Measurements from ENCODE around the gene D2HGDH.

D2HGDH gene

GRCh38 chr2:241724259-241724974, 10.0 kb upstream of the D2HGDH start:
- Histone ChIP-seq H4K8ac (ENCODE audit: low read length) (no peak overlapping the region), H2BK120ac (ENCODE audit: low read depth, low read length) (no peak overlapping the region), H3K79me1 (replicated peaks; ENCODE audit: low read length, poor library complexity, severe bottlenecking) (peaks cover 31% of the 10 kb centered on the region), H2AFZ (ENCODE audit: low read depth, low read length) (no peak overlapping the region), H2BK12ac (ENCODE audit: low read length in 2 of 2) (no peak overlapping the region), H3K23ac (ENCODE audit: low read length in 2 of 2) (no peak overlapping the region), H3K36me3 (ENCODE audit: control insufficient read depth in 1 of 2, insufficient read depth in 2 of 2, low read depth in 1 of 2, low read length in 2 of 2) (peaks cover 64 to 79% of the 10 kb centered on the region in 2 experiments), H4K91ac (ENCODE audit: low read length) (no peak overlapping the region), H2BK15ac (ENCODE audit: low read depth, poor library complexity, severe bottlenecking) (no peak overlapping the region), H3K18ac (ENCODE audit: low read depth in 1 of 2, low read length in 2 of 2) (no peak overlapping the region), H2BK5ac (ENCODE audit: low read depth, low read length, poor library complexity, severe bottlenecking) (no peak overlapping the region), H3K14ac (ENCODE audit: low read length in 2 of 2) (no peak overlapping the region), H3K27me3 (ENCODE audit: control insufficient read depth in 1 of 2, insufficient read depth in 1 of 2, low read length in 2 of 2) (no peaks in the 10 kb centered on the region), H2AK5ac (ENCODE audit: low read length, severe bottlenecking) (no peak overlapping the region), H3K4me1 (ENCODE audit: control insufficient read depth, insufficient read depth, low read depth, low read length) (peaks cover 8% of the 10 kb centered on the region), H3K4me3 (ENCODE audit: insufficient read depth in 1 of 2, low read depth in 1 of 2, low read length in 2 of 2) (no peak overlapping the region), H3K4me2 (ENCODE audit: low read length, poor library complexity, severe bottlenecking) (no peak overlapping the region), H3K9me3 (ENCODE audit: control insufficient read depth, low read length) (peaks cover 9% of the 10 kb centered on the region), H3K4ac (ENCODE audit: low read depth in 1 of 2, low read length in 2 of 2) (no peak overlapping the region), H3K27ac (ENCODE audit: low read length, poor library complexity, severe bottlenecking) (no peak overlapping the region), H3K9ac (ENCODE audit: low read length) (no peak overlapping the region)
- WGBS: 94% methylated on average over 41 of the region's 41 CpGs
- DNase-seq: no peak

- H3K9me3 ChIP-seq (ENCODE audit: control insufficient read depth, low read length): peaks cover 9% of the 10 kb centered on the region
Observed at GRCh38 chr2:241724975-241725870, 9.2 kb upstream of the D2HGDH start.

DNA sequence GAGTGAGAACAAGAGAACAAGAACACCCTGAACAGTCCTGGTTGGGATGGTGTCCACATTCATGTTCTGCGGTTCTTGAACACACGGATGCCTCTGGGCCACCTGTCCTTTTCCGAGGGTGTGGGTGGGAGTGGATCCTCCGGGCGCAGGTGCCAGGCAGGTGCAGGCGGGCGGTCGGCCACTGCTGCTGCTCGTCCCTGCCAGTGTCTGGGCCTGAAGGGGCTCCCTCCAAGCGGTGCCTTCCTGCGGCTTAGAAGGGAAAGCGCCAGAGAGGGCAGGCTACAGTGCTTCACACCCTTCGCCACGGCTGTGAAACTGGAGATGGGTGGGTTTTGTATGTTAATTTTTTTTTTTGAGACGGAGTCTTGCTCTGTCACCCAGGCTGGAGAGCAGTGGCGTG, 8.0 kb upstream of the D2HGDH start:
- Histone ChIP-seq H3K4me2 (ENCODE audit: low read length, poor library complexity, severe bottlenecking) (no peak overlapping the region), H3K27me3 (ENCODE audit: control insufficient read depth in 1 of 2, insufficient read depth in 1 of 2, low read length in 2 of 2) (no peaks in the 10 kb centered on the region), H2AK5ac (ENCODE audit: low read length, severe bottlenecking) (no peak overlapping the region), H2BK5ac (ENCODE audit: low read depth, low read length, poor library complexity, severe bottlenecking) (no peak overlapping the region), H3K4me3 (ENCODE audit: insufficient read depth in 1 of 2, low read depth in 1 of 2, low read length in 2 of 2) (no peak overlapping the region), H3K79me1 (replicated peaks; ENCODE audit: low read length, poor library complexity, severe bottlenecking) (peaks cover 20% of the 10 kb centered on the region), H2AFZ (ENCODE audit: low read depth, low read length) (no peak overlapping the region), H2BK12ac (ENCODE audit: low read length in 2 of 2) (no peak overlapping the region), H2BK120ac (ENCODE audit: low read depth, low read length) (no peak overlapping the region), H4K91ac (ENCODE audit: low read length) (no peak overlapping the region), H3K18ac (ENCODE audit: low read depth in 1 of 2, low read length in 2 of 2) (no peak overlapping the region), H3K14ac (ENCODE audit: low read length in 2 of 2) (no peak overlapping the region), H3K4me1 (ENCODE audit: control insufficient read depth, insufficient read depth, low read depth, low read length) (peaks cover 8% of the 10 kb centered on the region), H3K9me3 (ENCODE audit: control insufficient read depth, low read length) (peaks cover 9% of the 10 kb centered on the region), H4K8ac (ENCODE audit: low read length) (no peak overlapping the region), H2BK15ac (ENCODE audit: low read depth, poor library complexity, severe bottlenecking) (no peak overlapping the region), H3K4ac (ENCODE audit: low read depth in 1 of 2, low read length in 2 of 2) (no peak overlapping the region), H3K27ac (ENCODE audit: low read length, poor library complexity, severe bottlenecking) (no peak overlapping the region), H3K9ac (ENCODE audit: low read length) (no peak overlapping the region), H3K23ac (ENCODE audit: low read length in 2 of 2) (no peak overlapping the region), H3K36me3 (ENCODE audit: control insufficient read depth in 1 of 2, insufficient read depth in 2 of 2, low read depth in 1 of 2, low read length in 2 of 2) (peaks cover 44 to 61% of the 10 kb centered on the region in 2 experiments)
- no peak for DNase-seq
- WGBS: 97% methylated on average over 16 of the region's 16 CpGs

More at GRCh38 chr2:241724975-241725870, 9.2 kb upstream of the D2HGDH start:
- Histone ChIP-seq H3K14ac (ENCODE audit: low read length in 2 of 2) (no peak overlapping the region), H4K91ac (ENCODE audit: low read length) (no peak overlapping the region), H3K36me3 (ENCODE audit: control insufficient read depth in 1 of 2, insufficient read depth in 2 of 2, low read depth in 1 of 2, low read length in 2 of 2) (peaks cover 56 to 71% of the 10 kb centered on the region in 2 experiments), H2AK5ac (ENCODE audit: low read length, severe bottlenecking) (no peak overlapping the region), H3K9ac (ENCODE audit: low read length) (no peak overlapping the region), H3K4me1 (ENCODE audit: control insufficient read depth, insufficient read depth, low read depth, low read length) (peaks cover 8% of the 10 kb centered on the region), H2BK5ac (ENCODE audit: low read depth, low read length, poor library complexity, severe bottlenecking) (no peak overlapping the region), H3K4me2 (ENCODE audit: low read length, poor library complexity, severe bottlenecking) (no peak overlapping the region), H3K18ac (ENCODE audit: low read depth in 1 of 2, low read length in 2 of 2) (no peak overlapping the region), H2BK120ac (ENCODE audit: low read depth, low read length) (no peak overlapping the region), H2BK15ac (ENCODE audit: low read depth, poor library complexity, severe bottlenecking) (no peak overlapping the region), H4K8ac (ENCODE audit: low read length) (no peak overlapping the region), H3K4ac (ENCODE audit: low read depth in 1 of 2, low read length in 2 of 2) (no peak overlapping the region), H3K4me3 (ENCODE audit: insufficient read depth in 1 of 2, low read depth in 1 of 2, low read length in 2 of 2) (no peak overlapping the region), H2AFZ (ENCODE audit: low read depth, low read length) (no peak overlapping the region), H3K23ac (ENCODE audit: low read length in 2 of 2) (no peak overlapping the region), H3K79me1 (replicated peaks; ENCODE audit: low read length, poor library complexity, severe bottlenecking) (peaks cover 29% of the 10 kb centered on the region), H3K27ac (ENCODE audit: low read length, poor library complexity, severe bottlenecking) (no peak overlapping the region), H2BK12ac (ENCODE audit: low read length in 2 of 2) (no peak overlapping the region), H3K27me3 (ENCODE audit: control insufficient read depth in 1 of 2, insufficient read depth in 1 of 2, low read length in 2 of 2) (no peaks in the 10 kb centered on the region)
- 98% methylated on average over 75 of the region's 76 CpGs for WGBS
- no peak for DNase-seq

DNA sequence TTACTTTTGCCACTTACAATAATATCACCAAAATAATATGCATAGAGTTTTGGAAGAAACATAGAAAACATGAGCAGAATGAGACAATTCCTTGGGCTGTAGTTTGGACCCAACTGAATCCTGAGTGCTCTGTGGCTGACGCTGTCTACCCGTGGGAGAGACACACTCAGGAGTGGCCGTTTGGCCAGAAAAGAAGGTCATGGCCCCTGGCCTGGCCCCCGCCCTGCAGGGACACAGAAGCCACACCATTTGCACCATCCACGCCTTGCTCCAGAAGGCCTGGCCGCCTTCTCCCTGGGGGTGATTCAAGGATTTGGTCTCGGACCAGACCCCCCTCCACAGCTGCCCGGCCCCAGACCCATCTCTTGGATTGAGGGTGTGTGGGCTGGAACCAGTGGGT, 6.4 kb upstream of the D2HGDH start:
- WGBS: 90% methylated on average over 8 of the region's 8 CpGs
- no peak overlapping the region for H2AK5ac ChIP-seq (ENCODE audit: low read length, severe bottlenecking)
- no peak overlapping the region for H3K23ac ChIP-seq (ENCODE audit: low read length in 2 of 2)

More for the DNA sequence above, 6.4 kb upstream of the D2HGDH start:
- no peak for DNase-seq
- Histone ChIP-seq H3K4me3 (ENCODE audit: insufficient read depth in 1 of 2, low read depth in 1 of 2, low read length in 2 of 2) (no peak overlapping the region), H4K91ac (ENCODE audit: low read length) (no peak overlapping the region), H3K27ac (ENCODE audit: low read length, poor library complexity, severe bottlenecking) (no peak overlapping the region), H4K8ac (ENCODE audit: low read length) (no peak overlapping the region), H3K9me3 (ENCODE audit: control insufficient read depth, low read length) (peaks cover 5% of the 10 kb centered on the region), H2AFZ (ENCODE audit: low read depth, low read length) (no peak overlapping the region), H3K4me2 (ENCODE audit: low read length, poor library complexity, severe bottlenecking) (no peak overlapping the region), H3K4me1 (ENCODE audit: control insufficient read depth, insufficient read depth, low read depth, low read length) (peaks cover 8% of the 10 kb centered on the region), H2BK12ac (ENCODE audit: low read length in 2 of 2) (no peak overlapping the region), H3K27me3 (ENCODE audit: control insufficient read depth in 1 of 2, insufficient read depth in 1 of 2, low read length in 2 of 2) (no peaks in the 10 kb centered on the region), H3K18ac (ENCODE audit: low read depth in 1 of 2, low read length in 2 of 2) (no peak overlapping the region), H2BK15ac (ENCODE audit: low read depth, poor library complexity, severe bottlenecking) (no peak overlapping the region), H3K36me3 (ENCODE audit: control insufficient read depth in 1 of 2, insufficient read depth in 2 of 2, low read depth in 1 of 2, low read length in 2 of 2) (peaks cover 29 to 46% of the 10 kb centered on the region in 2 experiments), H3K4ac (ENCODE audit: low read depth in 1 of 2, low read length in 2 of 2) (no peak overlapping the region), H2BK5ac (ENCODE audit: low read depth, low read length, poor library complexity, severe bottlenecking) (no peak overlapping the region), H3K9ac (ENCODE audit: low read length) (peak overlapping the region; percentile 82), H2BK120ac (ENCODE audit: low read depth, low read length) (no peak overlapping the region), H3K14ac (ENCODE audit: low read length in 2 of 2) (no peak overlapping the region), H3K79me1 (replicated peaks; ENCODE audit: low read length, poor library complexity, severe bottlenecking) (peaks cover 8% of the 10 kb centered on the region)
